ES-I3 (cell line): ENCODE measurements around the gene MEGF11.

Experiments
- H3K36me3 ChIP-seq: 2 replicates; pipeline ENCODE4 v1.6.1; 2013; ENCODE audit warnings: mild to moderate bottlenecking, low read length, control low read depth, moderate library complexity; ENCODE audit not compliant: insufficient read depth
- H3K4me1 ChIP-seq: 2 replicates; pipeline ENCODE4 v1.6.1; 2013; ENCODE audit warnings: mild to moderate bottlenecking, control low read depth, low read length; ENCODE audit not compliant: insufficient read depth
- H3K9ac ChIP-seq: 2 replicates; pipeline ENCODE4 v1.6.1; 2013; ENCODE audit warnings: low read depth, mild to moderate bottlenecking, low read length, moderate library complexity
- H3K9me3 ChIP-seq: 2 replicates; pipeline ENCODE4 v1.6.1; 2013; ENCODE audit warnings: mild to moderate bottlenecking, low read length, moderate library complexity; ENCODE audit not compliant: control insufficient read depth, insufficient read depth

Gene MEGF11

DNA sequence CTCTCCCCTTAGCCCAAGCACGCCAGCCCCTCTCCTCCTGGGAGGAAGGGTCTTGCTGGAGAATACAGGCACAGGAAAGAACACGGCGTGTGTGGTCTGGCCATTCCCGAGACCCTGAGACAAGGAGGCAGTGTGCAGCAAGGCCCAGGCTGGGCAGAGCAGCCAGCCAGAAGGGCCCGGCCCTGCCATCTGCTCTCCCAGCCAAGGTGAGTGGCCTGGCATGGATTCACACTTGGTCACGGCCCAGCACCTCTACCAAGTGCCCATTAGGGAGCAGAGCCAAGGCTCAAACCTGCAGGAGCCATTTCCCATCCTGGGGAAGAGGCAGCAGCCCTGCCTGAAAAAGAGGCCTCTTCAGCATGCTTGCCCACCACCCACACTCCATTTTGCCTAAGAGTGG lies 28.6 kb downstream of the MEGF11 start:
- Histone ChIP-seq H3K9ac (no peak overlapping the region), H3K36me3 (no peaks in the 10 kb centered on the region), H3K9me3 (no peaks in the 10 kb centered on the region), H3K4me1 (no peaks in the 10 kb centered on the region)

DNA sequence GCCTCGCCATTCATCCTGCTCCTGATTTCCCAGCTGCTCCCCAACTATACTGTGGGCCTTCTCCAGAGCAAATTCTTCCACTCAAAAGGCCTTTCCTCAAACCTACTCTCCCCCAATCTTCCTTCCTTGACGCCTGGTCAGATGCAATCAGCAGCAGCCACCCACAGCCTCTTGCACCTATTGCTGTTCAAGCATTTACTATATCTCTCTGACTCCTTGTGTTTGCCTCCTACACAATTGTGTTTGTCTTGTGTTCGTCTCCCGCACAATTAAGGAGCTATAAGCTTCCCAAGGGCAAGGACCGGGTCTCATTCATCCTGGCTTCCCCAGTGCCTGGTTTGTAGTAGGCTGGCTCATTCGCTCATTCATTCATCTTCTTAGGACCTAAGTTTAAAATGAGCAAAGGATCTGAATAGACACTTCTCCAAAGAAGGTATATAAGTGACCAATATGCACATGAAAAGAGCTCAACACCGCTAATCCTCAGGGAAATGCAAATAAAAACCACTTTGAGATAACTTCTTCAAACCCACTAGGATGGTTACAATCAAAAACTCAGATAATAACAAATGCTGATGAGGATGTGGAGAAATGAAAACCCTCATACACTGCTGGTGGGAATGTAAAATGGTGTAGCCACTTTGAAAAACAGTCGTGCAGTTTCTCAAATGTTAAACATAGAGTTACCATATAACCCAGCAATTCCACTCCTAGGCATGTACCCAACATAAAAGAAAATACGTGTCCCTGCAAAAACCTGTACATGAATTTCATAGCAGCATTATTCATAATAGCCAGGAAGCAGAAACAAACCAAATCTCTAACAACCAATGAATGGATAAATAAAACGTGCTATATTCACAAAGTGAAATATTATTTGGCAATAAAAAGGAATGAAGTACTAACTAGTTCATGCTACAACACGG lies 31.0 kb downstream of the MEGF11 start:
- H3K4me1 ChIP-seq, result no peaks in the 10 kb centered on the region
- no peaks in the 10 kb centered on the region for H3K36me3 ChIP-seq
- H3K9me3 ChIP-seq, result no peaks in the 10 kb centered on the region
- no peak overlapping the region for H3K9ac ChIP-seq

DNA sequence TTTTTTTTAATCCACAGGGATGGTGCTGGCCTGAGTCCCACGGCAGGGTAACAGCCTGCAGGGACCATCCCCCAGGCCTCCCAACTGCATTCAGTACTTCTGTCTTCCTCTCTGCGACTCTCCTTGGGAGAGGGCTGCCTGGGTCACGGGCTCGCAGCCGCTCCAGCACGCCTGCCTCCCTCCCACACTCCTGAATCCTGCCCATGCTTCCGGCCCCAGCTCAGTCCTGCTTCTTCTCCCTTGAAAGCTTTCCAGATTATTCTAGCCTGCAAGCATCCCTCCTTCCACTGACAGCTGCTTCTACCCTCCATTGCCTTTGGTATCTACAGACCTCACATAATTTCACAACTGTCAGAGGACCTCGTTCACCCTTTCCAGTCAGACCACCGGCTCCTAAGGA lies 32.4 kb downstream of the MEGF11 start:
- no peaks in the 10 kb centered on the region for H3K36me3 ChIP-seq
- H3K4me1 ChIP-seq, result no peaks in the 10 kb centered on the region
- no peak overlapping the region for H3K9ac ChIP-seq
- H3K9me3 ChIP-seq, result no peaks in the 10 kb centered on the region

DNA sequence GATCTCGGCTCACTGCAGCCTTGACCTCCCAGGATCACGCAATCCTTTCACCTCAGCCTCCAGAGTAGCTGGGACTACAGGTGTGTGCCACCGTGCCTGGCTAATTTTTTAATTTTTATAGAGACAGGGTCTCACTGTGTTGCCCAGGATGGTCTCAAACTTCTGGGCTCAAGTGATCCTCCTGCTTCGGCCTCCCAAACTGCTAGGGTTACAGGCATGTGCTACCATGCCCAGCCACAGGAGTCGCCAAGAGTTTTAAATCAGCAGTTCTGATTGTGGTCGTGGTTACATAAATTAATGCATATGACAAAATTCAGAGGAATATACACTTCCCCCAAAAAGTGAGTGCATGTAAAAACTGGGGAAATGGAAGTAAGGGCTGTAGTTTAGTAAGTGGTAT lies 32.9 kb downstream of the MEGF11 start:
- H3K9ac ChIP-seq, result no peak overlapping the region
- H3K36me3 ChIP-seq, result no peaks in the 10 kb centered on the region
- H3K4me1 ChIP-seq, result no peaks in the 10 kb centered on the region
- no peaks in the 10 kb centered on the region for H3K9me3 ChIP-seq

DNA sequence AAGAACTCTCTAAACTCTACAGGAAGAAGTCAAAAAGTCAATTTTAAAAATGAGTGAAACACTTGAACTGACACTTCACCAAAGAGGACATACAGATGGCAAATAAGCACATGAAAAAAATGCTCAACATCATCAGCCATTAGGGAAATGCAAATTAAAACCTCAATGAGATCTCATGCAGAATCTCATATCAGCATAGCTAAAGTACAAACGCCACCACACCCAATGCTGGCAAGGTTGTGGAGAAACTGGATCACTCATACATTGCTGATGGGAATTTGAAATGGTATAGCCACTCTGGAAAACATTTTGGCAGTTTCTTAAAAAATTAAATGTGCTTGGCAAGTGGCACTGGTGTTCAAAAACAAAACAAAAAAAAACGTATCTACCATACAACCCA lies 34.2 kb downstream of the MEGF11 start:
- Histone ChIP-seq H3K36me3 (no peaks in the 10 kb centered on the region), H3K4me1 (no peaks in the 10 kb centered on the region), H3K9me3 (no peaks in the 10 kb centered on the region), H3K9ac (no peak overlapping the region)

DNA sequence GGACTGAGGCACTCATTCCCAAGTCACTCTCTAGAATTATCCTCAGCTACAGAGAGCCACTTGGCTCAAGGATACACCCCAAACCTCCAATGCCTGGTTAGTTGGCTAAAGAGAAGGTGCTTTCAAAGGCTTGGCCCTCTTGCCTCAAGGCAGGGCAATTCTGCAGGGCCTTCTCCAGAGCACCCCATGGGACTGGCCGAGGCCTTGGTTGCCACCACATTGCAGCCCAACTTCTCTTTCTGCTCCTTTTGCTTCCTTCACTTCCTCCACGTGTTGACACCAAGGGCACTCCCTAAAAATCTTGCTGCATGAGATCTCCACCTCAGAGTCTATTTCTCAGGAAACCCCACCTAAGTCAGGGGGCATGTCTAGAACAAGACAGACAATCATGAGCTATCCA lies 36.7 kb downstream of the MEGF11 start:
- Histone ChIP-seq H3K9ac (no peak overlapping the region), H3K36me3 (no peaks in the 10 kb centered on the region), H3K9me3 (no peaks in the 10 kb centered on the region), H3K4me1 (no peaks in the 10 kb centered on the region)

DNA sequence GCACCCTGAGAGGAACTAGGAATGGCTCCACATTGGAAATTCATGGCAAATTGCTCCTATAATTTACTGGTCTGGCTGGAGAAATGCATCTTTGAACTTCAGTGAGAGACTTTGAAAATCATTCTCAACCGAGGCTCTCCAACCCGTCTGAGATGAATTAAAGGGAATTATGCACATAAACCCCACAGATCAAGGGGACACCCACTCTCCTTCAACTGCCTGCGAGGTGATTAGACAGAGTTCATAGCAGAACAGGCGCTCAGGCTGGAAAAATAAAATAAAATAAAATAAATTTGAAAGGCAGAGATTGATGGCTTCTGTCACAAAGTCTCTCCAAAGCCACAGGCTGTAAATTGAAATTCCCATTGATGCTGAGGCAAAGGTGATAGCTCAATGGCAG lies 37.7 kb downstream of the MEGF11 start:
- H3K9ac ChIP-seq, result no peak overlapping the region
- no peaks in the 10 kb centered on the region for H3K4me1 ChIP-seq
- H3K9me3 ChIP-seq, result no peaks in the 10 kb centered on the region
- no peaks in the 10 kb centered on the region for H3K36me3 ChIP-seq

DNA sequence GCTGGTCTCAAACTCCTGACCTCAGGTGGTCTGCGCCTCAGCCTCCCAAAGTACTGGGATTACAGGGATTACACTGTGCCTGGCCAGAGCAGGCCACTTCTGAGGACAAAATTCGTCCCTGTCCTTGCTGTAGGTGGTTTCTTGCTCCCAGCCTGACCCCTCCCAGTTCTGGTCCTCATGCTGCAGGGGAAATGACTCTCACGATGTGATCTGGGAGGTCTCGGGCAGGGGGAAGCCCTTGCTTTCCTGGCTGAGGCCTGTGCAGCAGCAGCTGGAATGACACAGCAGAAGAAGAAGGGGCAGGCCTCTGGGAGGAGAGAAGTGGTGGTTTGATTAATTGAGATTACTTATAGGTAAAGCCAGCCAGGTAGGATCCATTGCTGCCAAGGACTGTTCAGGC lies 39.3 kb downstream of the MEGF11 start:
- H3K4me1 ChIP-seq, result no peaks in the 10 kb centered on the region
- no peak overlapping the region for H3K9ac ChIP-seq
- no peaks in the 10 kb centered on the region for H3K36me3 ChIP-seq

DNA sequence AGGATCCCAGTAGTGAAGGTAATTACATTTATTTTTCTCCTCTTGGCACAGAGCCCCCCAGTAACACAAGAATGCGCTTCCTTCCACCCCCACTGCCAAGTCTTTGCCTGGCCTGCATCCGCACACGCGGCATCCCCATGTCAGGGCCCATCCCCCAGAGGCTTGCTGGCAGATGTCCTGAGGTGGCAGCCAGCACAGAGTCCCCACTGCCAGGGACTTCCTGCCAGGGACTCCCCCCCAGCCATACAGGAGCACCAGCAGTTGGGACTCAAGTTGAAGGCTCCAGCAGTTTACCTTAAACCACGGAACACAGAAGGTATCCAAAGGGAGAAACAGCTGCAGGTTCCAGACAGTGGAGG lies 41.0 kb downstream of the MEGF11 start:
- no peak overlapping the region for H3K9ac ChIP-seq
- H3K9me3 ChIP-seq, result no peaks in the 10 kb centered on the region
- no peaks in the 10 kb centered on the region for H3K36me3 ChIP-seq
- no peaks in the 10 kb centered on the region for H3K4me1 ChIP-seq

More for the DNA sequence above, 39.3 kb downstream of the MEGF11 start:
- no peaks in the 10 kb centered on the region for H3K9me3 ChIP-seq

DNA sequence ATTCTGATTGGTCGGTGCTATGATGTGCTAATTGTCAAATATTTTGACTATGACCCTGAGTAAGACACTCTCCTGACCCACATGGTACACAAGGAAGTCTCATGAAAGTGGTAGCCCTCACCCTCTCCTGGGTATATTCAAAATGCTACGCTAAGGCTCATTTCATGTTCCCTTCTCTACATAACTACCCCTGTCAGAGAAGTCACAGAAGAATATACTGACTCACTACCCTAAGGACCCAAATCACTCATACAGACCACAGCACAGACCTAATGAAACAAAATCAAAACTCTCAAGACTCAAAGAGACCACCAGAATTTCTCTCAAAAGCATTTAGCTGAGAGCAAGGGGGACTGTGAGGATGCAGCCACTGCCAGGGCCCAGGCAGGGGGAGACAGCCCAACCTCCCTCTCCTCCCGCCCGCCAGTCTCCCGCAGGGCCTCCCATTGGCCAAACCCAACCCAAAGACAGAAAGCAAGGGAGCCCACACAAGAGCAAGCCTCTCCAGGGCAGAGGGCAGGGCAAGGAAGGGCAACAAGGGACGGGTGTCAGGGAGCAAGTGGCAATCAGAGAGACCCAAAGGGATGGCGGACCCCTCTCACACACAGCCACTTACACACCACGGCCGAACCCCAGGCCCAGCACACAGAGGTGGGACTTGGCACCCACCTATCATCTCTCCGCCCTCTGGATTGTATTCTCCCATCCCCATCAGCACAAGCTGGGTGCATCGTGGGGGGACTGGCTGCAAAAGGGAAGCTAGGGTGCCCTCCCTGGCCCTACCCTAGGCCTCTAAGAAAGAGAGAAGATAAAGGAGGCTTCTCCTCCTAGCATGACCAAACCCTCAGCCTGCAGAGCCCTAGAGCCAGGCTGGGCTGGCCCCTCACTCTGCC lies 41.6 kb downstream of the MEGF11 start:
- H3K9me3 ChIP-seq, result no peaks in the 10 kb centered on the region
- H3K4me1 ChIP-seq, result no peaks in the 10 kb centered on the region
- no peak overlapping the region for H3K9ac ChIP-seq
- H3K36me3 ChIP-seq, result no peaks in the 10 kb centered on the region

DNA sequence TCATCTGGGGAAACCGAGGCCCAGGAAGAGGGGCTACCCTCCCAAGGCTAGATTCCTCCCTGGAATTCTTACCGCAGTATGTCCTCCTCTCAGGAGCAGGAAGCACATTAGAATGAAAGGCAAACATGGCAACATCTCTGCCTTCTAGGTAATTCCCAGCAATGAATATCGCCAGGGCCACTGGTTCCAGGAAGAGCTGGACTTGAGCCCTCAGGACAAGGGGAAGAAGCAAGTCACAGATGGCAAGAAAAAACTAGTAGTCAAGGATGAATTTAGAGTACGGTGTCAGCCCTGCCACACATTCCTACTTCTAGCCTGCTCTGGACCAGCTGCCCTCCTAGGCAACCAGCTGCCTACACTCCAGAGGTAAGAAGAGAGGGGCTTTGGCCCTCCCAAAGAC lies 42.9 kb downstream of the MEGF11 start:
- Histone ChIP-seq H3K9me3 (no peaks in the 10 kb centered on the region), H3K9ac (no peak overlapping the region), H3K36me3 (no peaks in the 10 kb centered on the region), H3K4me1 (no peaks in the 10 kb centered on the region)

DNA sequence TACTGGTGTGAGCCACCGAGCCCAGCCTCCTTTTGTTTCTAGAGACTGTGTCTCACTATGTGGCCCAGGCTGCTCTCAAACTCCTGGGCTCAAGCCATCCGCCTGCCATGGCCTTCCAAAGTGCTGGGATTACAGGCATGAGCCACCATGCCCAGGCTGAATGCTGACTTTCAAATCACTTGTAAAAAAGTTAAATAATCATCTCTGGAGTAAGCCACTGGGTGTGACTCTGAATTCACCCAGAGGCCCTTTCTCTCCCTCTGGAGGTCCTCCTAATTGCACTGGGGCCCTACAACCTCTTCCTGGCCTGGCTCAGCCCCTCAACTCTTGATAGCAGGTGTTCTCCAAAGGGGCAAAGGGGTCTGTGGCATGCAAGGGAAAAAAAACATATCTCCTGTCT lies 54.8 kb downstream of the MEGF11 start:
- H3K9me3 ChIP-seq, result no peaks in the 10 kb centered on the region
- H3K4me1 ChIP-seq, result peaks cover 10% of the 10 kb centered on the region; the same call in 1 of the 2 replicates
- no peak overlapping the region for H3K9ac ChIP-seq
- H3K36me3 ChIP-seq, result no peaks in the 10 kb centered on the region

DNA sequence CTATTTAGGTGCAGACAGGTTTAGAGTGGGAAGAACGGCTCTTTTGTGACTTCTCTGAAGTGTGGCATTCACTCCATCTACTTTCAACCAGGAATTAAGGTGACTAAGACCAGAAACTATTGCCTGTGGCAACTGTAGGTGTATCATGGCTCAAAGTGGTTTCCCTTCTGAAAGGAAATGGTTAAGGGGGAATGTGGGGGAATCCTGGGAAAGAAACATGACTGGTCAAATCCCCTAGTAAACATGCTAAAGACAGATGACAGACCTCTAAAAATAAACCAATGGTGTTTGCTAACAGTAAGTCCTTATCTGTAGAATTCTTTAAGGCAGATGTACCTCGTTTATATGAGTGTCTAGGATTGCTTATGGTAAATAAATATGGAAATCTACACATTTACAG lies 56.9 kb downstream of the MEGF11 start:
- Histone ChIP-seq H3K9me3 (no peaks in the 10 kb centered on the region), H3K36me3 (no peaks in the 10 kb centered on the region), H3K9ac (no peak overlapping the region), H3K4me1 (peaks cover 10% of the 10 kb centered on the region; the same call in 1 of the 2 replicates)

DNA sequence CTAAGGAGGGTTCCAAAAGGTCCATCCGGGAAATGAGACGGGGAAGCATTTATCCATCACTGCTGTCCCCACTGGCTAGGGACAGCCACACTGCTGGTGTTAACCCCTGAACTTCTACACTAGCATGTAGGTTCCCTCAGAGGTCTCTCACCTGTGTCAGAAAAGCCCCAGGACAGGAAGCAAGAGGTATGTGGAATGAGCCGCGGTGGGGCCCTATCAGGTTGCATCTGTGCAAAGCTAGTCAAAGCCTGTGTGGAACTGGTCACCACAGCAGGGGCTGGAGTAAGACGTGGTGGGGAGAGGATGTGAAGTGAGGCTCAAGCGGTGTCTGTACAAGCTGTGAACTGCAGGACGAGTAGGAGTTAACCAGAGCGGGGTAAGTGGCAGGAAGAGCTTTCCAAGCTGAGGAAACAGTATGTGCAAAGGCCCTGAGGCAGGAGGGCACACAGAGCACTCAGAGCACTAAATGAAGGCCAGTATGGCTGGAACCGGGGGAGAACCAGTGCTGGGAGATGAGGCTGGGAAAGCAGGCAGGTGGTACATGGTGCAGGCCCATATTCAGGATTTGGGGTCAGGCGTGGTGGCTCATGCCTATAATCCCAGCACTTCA lies 57.8 kb downstream of the MEGF11 start:
- H3K4me1 ChIP-seq, result peaks cover 13% of the 10 kb centered on the region; the same call in 1 of the 2 replicates
- no peaks in the 10 kb centered on the region for H3K9me3 ChIP-seq
- H3K9ac ChIP-seq, result no peak overlapping the region
- no peaks in the 10 kb centered on the region for H3K36me3 ChIP-seq
